C4-2B (cell line): Measurements from ENCODE around the gene RALGPS2.
"Not testable (repeated sequence)": the region's sequence is repeated elsewhere in the genome, so short reads cannot be mapped to it uniquely, and the experiment has no call there.

Experiments used
- ZFX ChIP-seq: fragments of 450-650 bp; IDR thresholded peaks from 2 replicates; pipeline ENCODE4 v1.6.1; 2017
- TF ChIP-seq, protein P1 (sequence below): fragments of 450-650 bp; conservative IDR thresholded peaks from 2 replicates; pipeline ENCODE4 v1.5.1; 2017; ENCODE audit warnings: mild to moderate bottlenecking

DNA sequence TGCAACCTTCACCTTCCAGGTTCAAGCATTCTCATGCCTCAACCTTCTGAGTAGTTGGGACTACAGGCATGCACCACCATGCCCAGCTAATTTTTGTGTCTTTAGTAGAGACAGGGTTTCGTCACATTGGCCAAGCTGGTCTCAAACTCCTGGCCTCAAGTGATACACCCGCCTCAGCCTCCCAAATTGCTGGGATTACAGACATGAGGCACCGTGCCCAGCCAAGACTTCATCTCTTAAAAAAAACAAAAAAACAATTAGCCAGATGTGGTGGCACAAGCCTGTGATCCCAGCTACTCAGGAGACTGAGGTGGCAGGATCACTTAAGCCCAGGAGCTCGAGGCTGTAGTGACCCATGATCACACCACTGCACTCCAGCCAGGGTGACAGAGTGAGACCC, 224.8 kb downstream of the RALGPS2 start:
- TF ChIP-seq, protein P1, sequence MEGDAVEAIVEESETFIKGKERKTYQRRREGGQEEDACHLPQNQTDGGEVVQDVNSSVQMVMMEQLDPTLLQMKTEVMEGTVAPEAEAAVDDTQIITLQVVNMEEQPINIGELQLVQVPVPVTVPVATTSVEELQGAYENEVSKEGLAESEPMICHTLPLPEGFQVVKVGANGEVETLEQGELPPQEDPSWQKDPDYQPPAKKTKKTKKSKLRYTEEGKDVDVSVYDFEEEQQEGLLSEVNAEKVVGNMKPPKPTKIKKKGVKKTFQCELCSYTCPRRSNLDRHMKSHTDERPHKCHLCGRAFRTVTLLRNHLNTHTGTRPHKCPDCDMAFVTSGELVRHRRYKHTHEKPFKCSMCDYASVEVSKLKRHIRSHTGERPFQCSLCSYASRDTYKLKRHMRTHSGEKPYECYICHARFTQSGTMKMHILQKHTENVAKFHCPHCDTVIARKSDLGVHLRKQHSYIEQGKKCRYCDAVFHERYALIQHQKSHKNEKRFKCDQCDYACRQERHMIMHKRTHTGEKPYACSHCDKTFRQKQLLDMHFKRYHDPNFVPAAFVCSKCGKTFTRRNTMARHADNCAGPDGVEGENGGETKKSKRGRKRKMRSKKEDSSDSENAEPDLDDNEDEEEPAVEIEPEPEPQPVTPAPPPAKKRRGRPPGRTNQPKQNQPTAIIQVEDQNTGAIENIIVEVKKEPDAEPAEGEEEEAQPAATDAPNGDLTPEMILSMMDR = not testable (repeated sequence)
- TF ChIP-seq ZFX = not testable (repeated sequence)
